Measurements from ENCODE around the gene GPRC5C.

The GPRC5C gene

DNA sequence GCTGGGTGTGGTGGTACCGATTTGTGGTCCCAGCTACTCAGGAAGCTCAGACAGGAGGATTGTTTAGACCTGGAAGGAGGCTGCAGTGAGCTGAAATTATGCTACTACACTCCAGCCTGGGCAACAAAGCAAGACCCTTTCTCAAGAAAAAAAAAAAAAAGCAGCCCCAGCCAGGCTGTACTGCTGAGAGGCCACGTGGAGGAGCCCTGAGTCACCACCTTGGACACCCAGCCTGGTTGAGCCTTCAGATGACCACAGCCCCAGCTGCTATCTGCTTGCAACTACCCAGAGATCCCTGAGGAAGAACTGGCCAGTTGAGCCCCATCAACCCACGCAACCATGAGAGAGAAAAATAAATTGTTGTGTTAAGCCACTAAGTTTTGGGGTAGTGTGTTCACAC, 23.6 kb upstream of the GPRC5C start:
- no peak for DNase-seq

- DNase-seq, result no peak
Measured at GRCh38 chr17:74408815-74409214, 23.1 kb upstream of the GPRC5C start.

- no peak for DNase-seq
Measured at GRCh38 chr17:74410001-74410443, 21.9 kb upstream of the GPRC5C start.

- DNase-seq, result no peak
Measured at GRCh38 chr17:74412581-74412980, 19.3 kb upstream of the GPRC5C start.

- no peak for DNase-seq
Measured at GRCh38 chr17:74413491-74413890, 18.4 kb upstream of the GPRC5C start.

- DNase-seq, result no peak
Measured at GRCh38 chr17:74414510-74414909, 17.4 kb upstream of the GPRC5C start.

DNA sequence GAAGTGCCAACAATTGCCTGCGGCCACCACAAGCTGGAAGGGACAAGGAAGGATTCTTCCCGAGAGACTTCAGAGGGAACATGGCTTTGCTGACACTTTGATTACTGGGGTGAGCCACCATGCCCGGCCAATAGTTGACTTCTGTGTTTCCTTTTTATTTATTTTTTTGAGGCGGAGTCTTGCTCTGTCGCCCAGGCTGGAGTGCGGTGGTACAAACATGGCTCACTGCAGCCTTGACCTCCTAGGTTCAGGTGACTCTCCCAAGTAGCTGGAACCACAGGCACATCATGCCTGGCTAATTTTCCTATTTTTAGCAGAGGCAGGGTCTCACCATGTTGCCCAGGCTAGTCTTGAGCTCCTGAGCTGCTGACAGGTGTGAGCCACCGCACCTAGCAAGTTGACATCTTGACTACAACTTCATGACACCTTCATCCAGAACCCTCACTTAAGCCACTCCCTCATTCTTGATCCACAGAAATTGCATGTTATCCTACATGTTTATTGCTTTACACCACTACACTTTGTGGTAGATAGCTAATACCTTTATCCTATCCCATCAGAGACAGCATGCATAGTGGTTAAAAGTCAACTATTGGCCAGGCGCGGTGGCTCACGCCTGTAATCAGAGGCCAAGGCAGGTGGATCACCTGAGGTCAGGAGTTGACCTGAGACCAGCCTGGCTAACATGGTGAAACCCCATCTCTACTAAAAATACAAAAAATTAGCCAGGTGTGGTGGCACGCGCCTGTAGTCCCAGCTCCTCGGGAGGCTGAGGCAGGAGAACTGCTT, 16.1 kb upstream of the GPRC5C start:
- DNase-seq, result no peak

DNA sequence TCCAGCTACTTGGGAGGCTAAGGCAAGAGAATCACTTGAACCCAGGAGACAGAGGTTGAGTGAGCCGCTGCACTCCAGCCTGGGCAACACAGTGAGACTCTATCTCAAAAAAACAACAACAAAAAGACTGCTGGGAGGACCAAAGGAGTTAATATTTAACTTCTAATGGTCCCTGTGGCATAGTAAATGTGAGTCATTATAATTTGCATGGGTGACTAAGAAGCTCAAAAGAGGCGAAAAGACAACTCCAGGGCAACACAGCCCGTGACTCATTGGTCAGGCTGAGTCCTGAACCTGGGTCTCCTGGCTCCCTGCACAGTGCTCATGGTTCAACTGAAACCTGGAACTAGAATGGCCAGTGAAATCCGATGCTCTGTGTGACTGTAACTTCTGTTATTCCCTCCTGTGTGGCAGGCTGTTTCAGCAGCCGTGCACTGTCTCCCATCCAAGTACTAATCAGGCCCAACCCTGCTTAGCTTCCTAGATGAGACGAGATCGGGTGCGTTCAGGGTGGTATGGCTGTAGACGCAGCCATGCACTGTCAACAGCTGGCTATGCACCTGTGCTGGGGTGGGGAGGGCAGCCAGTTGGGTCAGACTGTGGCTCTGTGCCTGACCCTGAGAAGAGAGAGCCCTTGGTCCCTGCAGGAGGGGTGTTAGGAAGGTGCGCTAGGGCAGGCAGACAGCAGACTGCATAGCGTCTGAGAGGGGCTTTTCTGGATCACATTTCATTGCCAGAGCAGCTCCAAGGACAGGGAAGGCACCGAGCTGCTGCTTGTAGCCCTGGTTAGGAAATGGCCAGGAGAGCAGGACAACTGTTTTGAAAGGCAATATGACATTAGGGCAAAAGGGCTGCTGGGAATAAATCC, 14.5 kb upstream of the GPRC5C start:
- no peak for DNase-seq

- no peak for DNase-seq
Measured at GRCh38 chr17:74419928-74420411, 11.9 kb upstream of the GPRC5C start.

GRCh38 chr17:74424117-74424516, 7.8 kb upstream of the GPRC5C start:
- DNase-seq, result no peak

DNA sequence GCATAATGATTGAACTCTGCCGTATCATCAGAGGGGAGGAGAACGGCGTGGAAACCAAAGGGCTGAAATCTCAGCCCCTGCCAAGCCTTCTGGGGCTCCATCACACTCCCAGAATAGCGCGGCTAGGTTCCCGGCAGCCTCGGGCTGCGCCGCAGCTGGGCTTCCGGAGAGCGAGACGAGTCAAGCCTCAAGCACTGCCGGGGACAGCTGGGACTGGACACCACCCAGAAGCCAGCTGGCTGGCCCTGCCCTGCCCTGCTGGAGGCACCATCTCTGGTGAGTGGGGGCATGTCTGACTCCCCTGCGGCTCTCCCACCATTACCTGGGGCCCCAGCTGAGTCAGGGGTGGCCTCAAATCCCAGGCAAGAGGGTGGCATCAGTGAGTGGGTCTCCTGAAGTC, 7.2 kb upstream of the GPRC5C start:
- no peak for DNase-seq

- DNase-seq, result no peak
Measured at GRCh38 chr17:74426551-74427047, 5.3 kb upstream of the GPRC5C start.

DNA sequence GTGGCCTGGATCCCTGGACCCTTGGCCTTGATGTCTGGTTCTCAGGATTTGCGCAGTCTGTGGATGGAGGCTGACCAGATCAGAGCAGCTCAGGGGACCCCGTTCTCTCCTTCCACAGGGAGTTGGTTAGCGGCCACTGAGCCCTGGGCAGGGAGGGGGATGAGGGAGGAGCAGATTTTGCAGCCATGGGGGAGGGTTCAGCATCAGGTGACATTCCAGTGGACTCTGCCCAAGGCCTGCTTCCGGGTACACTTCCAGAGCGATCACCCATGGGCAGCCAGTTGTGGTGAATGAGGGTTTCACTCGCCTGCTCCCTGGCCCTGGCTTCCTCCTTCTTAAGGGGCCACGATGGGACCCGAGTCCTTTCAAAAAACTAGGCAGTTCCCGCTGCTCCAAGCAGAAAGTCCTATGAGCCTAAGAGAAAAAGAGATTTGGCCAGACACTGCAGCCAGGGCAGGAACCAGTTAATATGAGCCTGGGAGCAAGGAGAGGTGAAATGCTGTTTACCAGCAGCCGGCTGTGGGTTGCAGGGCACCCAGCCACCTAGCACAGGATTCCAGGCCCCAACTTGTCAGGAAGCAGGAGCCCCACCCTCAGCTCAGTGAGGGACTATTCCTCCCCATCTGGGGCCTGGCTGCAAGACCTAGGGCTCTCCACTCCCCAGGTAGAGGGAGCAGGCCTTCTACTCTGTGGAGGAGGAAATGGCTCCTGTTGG, 4.7 kb upstream of the GPRC5C start:
- DNase-seq, result no peak

DNA sequence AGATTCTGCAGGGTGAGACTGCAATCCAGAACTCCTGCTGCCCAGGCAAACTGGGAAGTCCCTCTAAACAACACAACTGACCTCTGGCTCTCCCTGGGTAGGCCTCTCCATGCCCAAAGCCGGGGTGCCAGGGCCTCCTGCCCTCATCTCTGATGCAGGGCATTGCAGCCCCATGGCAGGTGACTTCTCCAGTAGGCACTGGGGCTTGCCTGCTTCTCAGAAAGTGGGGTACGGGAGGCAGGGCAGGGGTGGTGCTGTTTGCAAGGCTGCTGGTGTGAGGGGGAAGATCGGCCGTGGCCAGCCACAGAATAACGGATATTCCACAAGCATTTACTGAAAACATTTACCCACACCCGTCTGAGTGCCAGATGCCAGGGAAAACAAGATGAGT, 4.1 kb upstream of the GPRC5C start:
- no peak for DNase-seq

GRCh38 chr17:74429604-74430384, 2.1 kb upstream of the GPRC5C start:
- no peak for DNase-seq

DNA sequence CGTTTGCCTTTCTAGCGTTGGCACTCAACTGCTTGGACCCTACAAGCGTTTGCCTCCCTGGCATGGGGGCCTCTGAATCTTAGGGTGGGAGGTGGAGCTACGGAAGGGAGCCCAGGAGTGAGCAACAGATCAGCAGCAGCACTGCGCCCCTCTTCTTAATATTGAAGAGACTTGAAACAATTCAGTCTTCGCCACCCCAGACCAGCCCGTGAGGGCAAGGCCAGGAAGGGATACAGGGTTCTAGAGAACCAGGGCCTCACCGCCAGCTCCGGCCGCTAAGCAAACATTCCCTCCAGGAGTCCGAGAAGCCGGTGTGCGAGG, 1.5 kb upstream of the GPRC5C start:
- no peak for DNase-seq

DNA sequence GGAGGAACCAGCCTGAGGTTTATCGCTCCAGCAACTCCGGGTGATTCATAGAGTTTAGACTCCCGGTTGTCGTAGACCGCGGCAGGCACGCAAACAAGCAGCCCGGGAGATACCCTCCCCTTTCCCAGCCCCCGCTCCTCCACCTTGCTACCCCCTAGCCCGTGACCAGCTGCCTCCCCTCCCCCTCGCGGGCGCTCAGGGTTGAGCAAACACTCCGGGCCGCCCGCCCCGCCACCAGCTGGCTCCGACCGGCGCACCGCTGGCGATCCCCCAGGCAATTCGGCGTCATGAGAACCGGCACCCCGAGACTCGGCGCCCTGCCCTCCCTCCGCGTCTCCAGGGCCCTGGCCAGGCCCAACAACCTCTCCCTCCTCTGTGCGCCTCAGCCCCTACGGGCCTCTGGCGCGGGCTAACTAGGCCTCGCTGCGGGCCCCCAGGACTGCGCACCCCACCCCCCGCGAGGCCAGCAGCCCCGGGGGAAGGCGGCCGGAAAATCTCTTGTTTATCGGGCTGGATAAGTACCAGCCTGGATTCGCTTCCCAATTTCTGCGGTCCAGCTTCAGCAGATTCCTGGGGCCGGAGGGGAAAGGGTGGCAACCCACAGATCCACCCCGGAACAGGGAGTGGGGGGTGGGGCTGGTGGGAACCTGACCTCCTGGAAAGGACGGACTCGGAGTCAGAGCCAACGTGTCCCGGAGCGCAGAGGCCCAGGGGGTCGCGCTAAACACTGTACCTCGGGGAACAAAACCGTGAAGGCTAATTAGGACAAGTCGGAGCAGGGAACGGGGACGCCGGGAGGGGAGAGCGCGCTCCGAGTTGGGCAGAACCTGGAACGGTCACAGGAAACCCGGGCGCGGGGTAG, 951 bp upstream of the GPRC5C start:
- no peak for DNase-seq

DNA sequence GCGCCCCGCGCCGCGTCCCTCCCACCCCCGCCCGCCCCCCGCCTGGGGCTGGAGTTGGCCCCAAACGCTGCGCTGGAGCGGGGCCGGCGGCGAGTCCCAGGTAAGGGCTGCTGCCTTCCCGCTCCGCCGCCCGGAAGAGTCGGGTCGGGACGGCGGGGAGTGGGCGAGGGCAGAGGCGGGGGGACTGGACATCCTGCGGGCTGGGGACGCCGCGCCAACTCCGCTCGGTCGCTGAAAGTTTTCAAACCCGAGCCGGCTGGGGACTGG, 469 bp downstream of the GPRC5C start:
- no peak for DNase-seq

- DNase-seq, result no peak
Measured at GRCh38 chr17:74432766-74433391, 991 bp downstream of the GPRC5C start.

- no peak for DNase-seq
Measured at GRCh38 chr17:74433421-74434121, 1.7 kb downstream of the GPRC5C start.
